Liver (tissue), 9 donors: ENCODE measurements around the gene TLE3. TPM values are rescaled to one million over a fixed set of nuclear protein-coding genes. Genes with fewer than 3 reads are reported as not detected.
A peak's percentile ranks its signal among the peaks of the same experiment; 100 is the strongest.

Source experiments
- DNase-seq: peaks from one replicate; pipeline ENCODE4 v3.0.0-alpha.2; 2017; ENCODE audit warnings: low spot score
- H3K27ac ChIP-seq, 2 donors: one replicate each; pipeline ENCODE4 v1.7.0; 2013; ENCODE audit warnings: inconsistent platforms in 2 of 2, low read length in 2 of 2, control low read depth in 1 of 2, low read depth in 1 of 2, mild to moderate bottlenecking in 1 of 2
- H3K27me3 ChIP-seq, 4 donors: one replicate each; pipeline versions ENCODE4 v1.6.1 to v1.7.0; 2013; ENCODE audit warnings: low read length in 3 of 4, inconsistent platforms in 1 of 4, mild to moderate bottlenecking in 1 of 4, moderate library complexity in 1 of 4; ENCODE audit not compliant: control insufficient read depth in 4 of 4, insufficient read depth in 4 of 4
- H3K36me3 ChIP-seq, 4 donors: one replicate each; pipeline versions ENCODE4 v1.6.1 to v1.7.0; 2013; ENCODE audit warnings: low read length in 3 of 4, mild to moderate bottlenecking in 3 of 4, low read depth in 1 of 4, moderate library complexity in 1 of 4; ENCODE audit not compliant: control insufficient read depth in 4 of 4, insufficient read depth in 3 of 4
- H3K4me1 ChIP-seq, 4 donors: one replicate each; pipeline versions ENCODE4 v1.6.1 to v1.7.0; 2013; ENCODE audit warnings: low read length in 3 of 4, mild to moderate bottlenecking in 3 of 4, moderate library complexity in 1 of 4; ENCODE audit not compliant: control insufficient read depth in 4 of 4, insufficient read depth in 4 of 4
- H3K4me3 ChIP-seq, 3 donors: one replicate each; pipeline versions ENCODE4 v1.6.1 to v1.7.0; 2013; ENCODE audit warnings: low read length in 3 of 3, control low read depth in 1 of 3, low read depth in 1 of 3, mild to moderate bottlenecking in 1 of 3
- H3K9ac ChIP-seq, 2 donors: one replicate each; pipeline ENCODE4 v1.7.0; 2013; ENCODE audit warnings: low read length in 2 of 2, mild to moderate bottlenecking in 2 of 2, moderate library complexity in 2 of 2, control low read depth in 1 of 2, low read depth in 1 of 2
- H3K9me3 ChIP-seq, 4 donors: one replicate each; pipeline versions ENCODE4 v1.6.1 to v1.7.0; 2013; ENCODE audit warnings: low read length in 3 of 4; ENCODE audit not compliant: control insufficient read depth in 4 of 4
- ATF3 ChIP-seq: IDR thresholded peaks from 2 replicates; pipeline ENCODE4 v1.6.1; 2016; ENCODE audit warnings: antibody characterized with exemption
- EGR1 ChIP-seq, 2 donors: IDR thresholded peaks; 2 replicates each; pipeline ENCODE4 v1.6.1; 2016 to 2018; ENCODE audit warnings: antibody characterized with exemption in 2 of 2, low read depth in 2 of 2
- FOXA1 ChIP-seq: IDR thresholded peaks from 2 replicates; pipeline ENCODE4 v1.6.1; 2016; ENCODE audit warnings: antibody characterized with exemption
- FOXA2 ChIP-seq: IDR thresholded peaks from 2 replicates; pipeline ENCODE4 v1.6.1; 2016; ENCODE audit warnings: antibody characterized with exemption
- GABPA ChIP-seq, 2 donors: IDR thresholded peaks in 1 of 2; conservative IDR thresholded peaks in 1 of 2; 2 replicates each; pipeline ENCODE4 v1.6.1; 2016; ENCODE audit warnings: antibody characterized with exemption in 2 of 2, mild to moderate bottlenecking in 1 of 2, moderate library complexity in 1 of 2
- HNF4A ChIP-seq, 2 donors: conservative IDR thresholded peaks; 2 replicates each; pipeline ENCODE4 v1.6.1; 2016; ENCODE audit warnings: antibody characterized with exemption in 2 of 2, mild to moderate bottlenecking in 2 of 2
- HNF4G ChIP-seq: IDR thresholded peaks from 2 replicates; pipeline ENCODE4 v1.6.1; 2016; ENCODE audit warnings: antibody characterized with exemption
- JUND ChIP-seq, 2 donors: IDR thresholded peaks; 2 replicates each; pipeline ENCODE4 v1.6.1; 2016; ENCODE audit warnings: antibody characterized with exemption in 2 of 2
- MAX ChIP-seq: IDR thresholded peaks from 2 replicates; pipeline ENCODE4 v1.6.1; 2016; ENCODE audit warnings: antibody characterized with exemption
- NR2F2 ChIP-seq: IDR thresholded peaks from 2 replicates; pipeline ENCODE4 v1.6.1; 2016; ENCODE audit warnings: antibody characterized with exemption
- RAD21 ChIP-seq, 2 donors: IDR thresholded peaks; 2 replicates each; pipeline ENCODE4 v1.6.1; 2016; ENCODE audit warnings: antibody characterized with exemption in 2 of 2, mild to moderate bottlenecking in 2 of 2
- RXRA ChIP-seq, 2 donors: IDR thresholded peaks; 2 replicates each; pipeline ENCODE4 v1.6.1; 2017 to 2018; ENCODE audit warnings: antibody characterized with exemption in 2 of 2, mild to moderate bottlenecking in 1 of 2
- SP1 ChIP-seq: IDR thresholded peaks from 2 replicates; pipeline ENCODE4 v1.6.1; 2018; ENCODE audit warnings: antibody characterized with exemption, mild to moderate bottlenecking
- TAF1 ChIP-seq: conservative IDR thresholded peaks from 2 replicates; pipeline ENCODE4 v1.6.1; 2016; ENCODE audit warnings: antibody characterized with exemption, mild to moderate bottlenecking
- YY1 ChIP-seq: IDR thresholded peaks from 2 replicates; pipeline ENCODE4 v1.6.1; 2016; ENCODE audit warnings: antibody characterized with exemption, mild to moderate bottlenecking
- ZBTB33 ChIP-seq: IDR thresholded peaks from 2 replicates; pipeline ENCODE4 v1.6.1; 2016; ENCODE audit warnings: antibody characterized with exemption
- WGBS: extraction: QIAGEN DNeasy Blood & Tissue Kit; methylation state at CpG from one replicate; pipeline ENCODE4 v1.1.7; 2013; 5-methylcytosine and 5-hydroxymethylcytosine counted together
- polyA plus RNA-seq, 2 donors: library from polyadenylated mRNA; stranded (reverse) in 1 of 2; unstranded in 1 of 2; fragments of 200-250 nt in 1 of 2; fragments of >200 nt in 1 of 2; fragmentation: Nextera tagmentation in 1 of 2; extraction: Ambion mirVana in 1 of 2; gene quantifications; one replicate each; pipeline versions ENCODE4 v1.2.1 to v1.2.3, GENCODE V29; 2013 to 2015
- total RNA-seq, 2 donors: library from RNA; depleted of rRNA; stranded (reverse); fragments of >200 nt; gene quantifications; one replicate each; pipeline ENCODE4 v1.2.3, GENCODE V29; 2014
- TF ChIP-seq, protein P1 (sequence below): IDR thresholded peaks from 2 replicates; pipeline ENCODE4 v1.6.1; 2016; ENCODE audit warnings: antibody characterized with exemption, mild to moderate bottlenecking
- TF ChIP-seq, protein P2 (sequence below): fragments of 150-350 bp; IDR thresholded peaks from 2 replicates; pipeline ENCODE4 v1.5.1; 2017; ENCODE audit warnings: improper control_type of control experiment, low read depth, low read length; ENCODE audit not compliant: missing input control
- donor health status: healthy.
- donor health status: healthy.
- donor health status: healthy.
- donor health status: healthy.
- donor health status: healthy.

TLE3 gene
- total and polyA plus RNA-seq, 4 donors = 1.2 to 13.7 (median 8.5) TPM

DNA sequence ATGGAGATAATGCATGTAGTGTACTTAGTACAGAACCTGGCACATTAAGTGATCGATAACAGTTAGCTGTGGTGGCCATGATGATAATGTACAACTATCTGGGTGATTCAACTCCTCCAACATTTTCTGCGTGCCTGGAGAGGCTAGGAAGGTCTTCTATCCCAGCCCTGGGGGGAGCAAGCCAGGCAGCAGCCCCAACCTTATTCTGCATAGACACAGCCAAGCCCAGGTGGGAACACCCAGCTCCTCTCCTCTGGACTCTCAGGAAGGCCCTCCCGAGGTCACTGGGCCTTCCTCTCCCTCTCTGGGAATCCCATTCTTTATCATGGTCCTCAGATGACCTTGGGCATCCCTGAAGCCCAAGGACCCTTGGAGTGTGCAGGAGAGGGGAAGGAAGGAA lies 5.1 kb upstream of the TLE3 start:
- Histone ChIP-seq H3K27me3 (no peaks in the 10 kb centered on the region), H3K27ac (no peak overlapping the region), H3K4me1 (peaks cover 15 to 52% (median 40%) of the 10 kb centered on the region in 4 donors), H3K36me3 (no peaks in the 10 kb centered on the region), H3K9me3 (no peaks in the 10 kb centered on the region), H3K9ac (no peak overlapping the region), H3K4me3 (no peak overlapping the region)
- DNase-seq = no peak
- WGBS = 91% methylated on average over 3 of the region's 3 CpGs
- TF ChIP-seq EGR1 (IDR thresholded peaks at IDR 0.05; ENCODE audit: low read depth in 2 of 2) (no peak), RAD21 (IDR thresholded peaks at IDR 0.05) (no peak), FOXA1 (no peak), FOXA2 (no peak)

- Histone ChIP-seq H3K9ac (peak overlapping the region in 1 of 2 donors; percentile 16), H3K27me3 (no peaks in the 10 kb centered on the region), H3K36me3 (no peaks in the 10 kb centered on the region), H3K4me1 (peaks cover 15 to 52% (median 40%) of the 10 kb centered on the region in 4 donors), H3K4me3 (peak overlapping the region in 1 of 3 donors; percentile 41), H3K27ac (peak overlapping the region; percentile 72 to 74), H3K9me3 (no peaks in the 10 kb centered on the region)
- WGBS = 4% methylated on average over 12 of the region's 12 CpGs
- peak; percentile 53 for DNase-seq
- TF ChIP-seq HNF4A (conservative IDR thresholded peaks at IDR 0.05) = peak; percentile 26 to 62
- peak in 1 of 2 donors; percentile 21 for TF ChIP-seq RAD21 (IDR thresholded peaks at IDR 0.05)
- peak; percentile 15 to 78 for TF ChIP-seq RXRA (IDR thresholded peaks at IDR 0.05)
- TF ChIP-seq, protein P1, sequence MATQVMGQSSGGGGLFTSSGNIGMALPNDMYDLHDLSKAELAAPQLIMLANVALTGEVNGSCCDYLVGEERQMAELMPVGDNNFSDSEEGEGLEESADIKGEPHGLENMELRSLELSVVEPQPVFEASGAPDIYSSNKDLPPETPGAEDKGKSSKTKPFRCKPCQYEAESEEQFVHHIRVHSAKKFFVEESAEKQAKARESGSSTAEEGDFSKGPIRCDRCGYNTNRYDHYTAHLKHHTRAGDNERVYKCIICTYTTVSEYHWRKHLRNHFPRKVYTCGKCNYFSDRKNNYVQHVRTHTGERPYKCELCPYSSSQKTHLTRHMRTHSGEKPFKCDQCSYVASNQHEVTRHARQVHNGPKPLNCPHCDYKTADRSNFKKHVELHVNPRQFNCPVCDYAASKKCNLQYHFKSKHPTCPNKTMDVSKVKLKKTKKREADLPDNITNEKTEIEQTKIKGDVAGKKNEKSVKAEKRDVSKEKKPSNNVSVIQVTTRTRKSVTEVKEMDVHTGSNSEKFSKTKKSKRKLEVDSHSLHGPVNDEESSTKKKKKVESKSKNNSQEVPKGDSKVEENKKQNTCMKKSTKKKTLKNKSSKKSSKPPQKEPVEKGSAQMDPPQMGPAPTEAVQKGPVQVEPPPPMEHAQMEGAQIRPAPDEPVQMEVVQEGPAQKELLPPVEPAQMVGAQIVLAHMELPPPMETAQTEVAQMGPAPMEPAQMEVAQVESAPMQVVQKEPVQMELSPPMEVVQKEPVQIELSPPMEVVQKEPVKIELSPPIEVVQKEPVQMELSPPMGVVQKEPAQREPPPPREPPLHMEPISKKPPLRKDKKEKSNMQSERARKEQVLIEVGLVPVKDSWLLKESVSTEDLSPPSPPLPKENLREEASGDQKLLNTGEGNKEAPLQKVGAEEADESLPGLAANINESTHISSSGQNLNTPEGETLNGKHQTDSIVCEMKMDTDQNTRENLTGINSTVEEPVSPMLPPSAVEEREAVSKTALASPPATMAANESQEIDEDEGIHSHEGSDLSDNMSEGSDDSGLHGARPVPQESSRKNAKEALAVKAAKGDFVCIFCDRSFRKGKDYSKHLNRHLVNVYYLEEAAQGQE = peak; percentile 20
- TF ChIP-seq EGR1 (IDR thresholded peaks at IDR 0.05; ENCODE audit: low read depth in 2 of 2) = no peak
- no peak for TF ChIP-seq TAF1
- TF ChIP-seq ZBTB33 = peak; percentile 46
- peak; percentile 41 for TF ChIP-seq NR2F2
- no peak for TF ChIP-seq FOXA1
- no peak for TF ChIP-seq HNF4G
- TF ChIP-seq, protein P2, sequence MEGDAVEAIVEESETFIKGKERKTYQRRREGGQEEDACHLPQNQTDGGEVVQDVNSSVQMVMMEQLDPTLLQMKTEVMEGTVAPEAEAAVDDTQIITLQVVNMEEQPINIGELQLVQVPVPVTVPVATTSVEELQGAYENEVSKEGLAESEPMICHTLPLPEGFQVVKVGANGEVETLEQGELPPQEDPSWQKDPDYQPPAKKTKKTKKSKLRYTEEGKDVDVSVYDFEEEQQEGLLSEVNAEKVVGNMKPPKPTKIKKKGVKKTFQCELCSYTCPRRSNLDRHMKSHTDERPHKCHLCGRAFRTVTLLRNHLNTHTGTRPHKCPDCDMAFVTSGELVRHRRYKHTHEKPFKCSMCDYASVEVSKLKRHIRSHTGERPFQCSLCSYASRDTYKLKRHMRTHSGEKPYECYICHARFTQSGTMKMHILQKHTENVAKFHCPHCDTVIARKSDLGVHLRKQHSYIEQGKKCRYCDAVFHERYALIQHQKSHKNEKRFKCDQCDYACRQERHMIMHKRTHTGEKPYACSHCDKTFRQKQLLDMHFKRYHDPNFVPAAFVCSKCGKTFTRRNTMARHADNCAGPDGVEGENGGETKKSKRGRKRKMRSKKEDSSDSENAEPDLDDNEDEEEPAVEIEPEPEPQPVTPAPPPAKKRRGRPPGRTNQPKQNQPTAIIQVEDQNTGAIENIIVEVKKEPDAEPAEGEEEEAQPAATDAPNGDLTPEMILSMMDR = no peak
- peak in 1 of 2 donors; percentile 32 for TF ChIP-seq JUND (IDR thresholded peaks at IDR 0.05)
- TF ChIP-seq GABPA (IDR thresholded peaks at IDR 0.05 in 1 of 2, conservative IDR thresholded peaks at IDR 0.05 in 1 of 2) = no peak
- TF ChIP-seq MAX = peak; percentile 25
- no peak for TF ChIP-seq ATF3
- peak; percentile 13 for TF ChIP-seq YY1
- TF ChIP-seq FOXA2 = peak; percentile 23
- TF ChIP-seq SP1 = peak; percentile 67
These were observed 3.9 kb upstream of the TLE3 start for GRCh38 chr15:70101459-70102113.
